HG03521 (cell line): Measurements from ENCODE around the gene ITSN1.
"Not testable (repeated sequence)": the region's sequence is repeated elsewhere in the genome, so short reads cannot be mapped to it uniquely, and the experiment has no call there.

Source experiments
- ATAC-seq: cut with Tn5 transposase; IDR thresholded peaks from one replicate; pipeline ENCODE4 v1.9.1; 2021; ENCODE audit warnings: mild to moderate bottlenecking, moderate library complexity; ENCODE audit not compliant: unreplicated experiment

The ITSN1 gene

GRCh38 chr21:33721081-33721480, 78.8 kb downstream of the ITSN1 start:
- ATAC-seq = no peak

- ATAC-seq = not testable (repeated sequence)
Observed at GRCh38 chr21:33729139-33729538, 86.8 kb downstream of the ITSN1 start.

- no peak for ATAC-seq
Observed at GRCh38 chr21:33729641-33730040, 87.3 kb downstream of the ITSN1 start.

- ATAC-seq = no peak
Observed at GRCh38 chr21:33731447-33731846, 89.1 kb downstream of the ITSN1 start.

GRCh38 chr21:33732038-33732437, 89.7 kb downstream of the ITSN1 start:
- ATAC-seq = no peak

- no peak for ATAC-seq
Observed at GRCh38 chr21:33733601-33734000, 91.3 kb downstream of the ITSN1 start.

- no peak for ATAC-seq
Observed at GRCh38 chr21:33734291-33734690, 92.0 kb downstream of the ITSN1 start.

GRCh38 chr21:33734818-33735217, 92.5 kb downstream of the ITSN1 start:
- no peak for ATAC-seq

GRCh38 chr21:33736569-33736968, 94.3 kb downstream of the ITSN1 start:
- no peak for ATAC-seq

GRCh38 chr21:33739701-33740100, 97.4 kb downstream of the ITSN1 start:
- no peak for ATAC-seq

GRCh38 chr21:33747420-33747819, 105.1 kb downstream of the ITSN1 start:
- ATAC-seq = no peak

- no peak for ATAC-seq
Observed at GRCh38 chr21:33748903-33749302, 106.6 kb downstream of the ITSN1 start.

GRCh38 chr21:33750017-33750416, 107.7 kb downstream of the ITSN1 start:
- no peak for ATAC-seq

GRCh38 chr21:33751120-33751519, 108.8 kb downstream of the ITSN1 start:
- ATAC-seq = no peak

GRCh38 chr21:33751533-33751932, 109.2 kb downstream of the ITSN1 start:
- no peak for ATAC-seq

- no peak for ATAC-seq
Observed at GRCh38 chr21:33752260-33752659, 110.0 kb downstream of the ITSN1 start.

GRCh38 chr21:33753886-33754285, 111.6 kb downstream of the ITSN1 start:
- no peak for ATAC-seq

GRCh38 chr21:33754481-33754880, 112.2 kb downstream of the ITSN1 start:
- ATAC-seq = no peak

- ATAC-seq = no peak
Observed at GRCh38 chr21:33755354-33755753, 113.1 kb downstream of the ITSN1 start.

- ATAC-seq = no peak
Observed at GRCh38 chr21:33760641-33761440, 118.5 kb downstream of the ITSN1 start.

GRCh38 chr21:33761441-33762036, 119.2 kb downstream of the ITSN1 start:
- ATAC-seq = no peak

- ATAC-seq = no peak
Observed at GRCh38 chr21:33762803-33763581, 120.7 kb downstream of the ITSN1 start.
